Activated T-cell treated with anti-CD3 and anti-CD28 coated beads, Interleukin-2, amount 50 U/mL, for 72 hours (primary cell): ENCODE results near the gene MOK. TPM values are rescaled to one million over a fixed set of nuclear protein-coding genes. Genes with fewer than 3 reads are reported as not detected.
A peak's percentile ranks its signal among the peaks of the same experiment; 100 is the strongest.

Source experiments
- ATAC-seq, 2 donors: fragments of 150-1000 bp; cut with Tn5 transposase; replicated peaks in 1 of 2; 2 replicates each; pipeline ENCODE4 v1.10.0; 2021; ENCODE audit warnings: moderate library complexity in 2 of 2, mild to moderate bottlenecking in 1 of 2
- DNase-seq, 2 donors: peaks; one replicate each; pipeline ENCODE4 v3.0.0; 2021 to 2022; ENCODE audit warnings: mixed read lengths in 1 of 2
- H3K27ac Mint-ChIP-seq: one replicate; pipeline ENCODE4 v1.8.0; 2022; ENCODE audit warnings: mild to moderate bottlenecking, moderate library complexity, mixed read lengths
- H3K27me3 Mint-ChIP-seq: one replicate; pipeline ENCODE4 v1.8.0; 2022; ENCODE audit warnings: low read depth, mixed read lengths
- H3K36me3 Mint-ChIP-seq, 2 donors: one replicate each; pipeline ENCODE4 v1.8.0; 2022; ENCODE audit warnings: mixed read lengths in 2 of 2, mild to moderate bottlenecking in 1 of 2; ENCODE audit not compliant: insufficient read depth in 2 of 2
- H3K4me1 Mint-ChIP-seq: one replicate; pipeline ENCODE4 v1.8.0; 2022; ENCODE audit warnings: low read depth, mixed read lengths
- H3K4me3 Mint-ChIP-seq, 2 donors: one replicate each; pipeline ENCODE4 v1.8.0; 2022; ENCODE audit warnings: mild to moderate bottlenecking in 2 of 2, mixed read lengths in 2 of 2, moderate library complexity in 2 of 2
- H3K9me3 Mint-ChIP-seq, 2 donors: one replicate each; pipeline ENCODE4 v1.8.0; 2022; ENCODE audit warnings: mixed read lengths in 2 of 2
- total RNA-seq, 2 donors: library from RNA; stranded (reverse); gene quantifications; one replicate each; pipeline ENCODE4 v1.2.3, GENCODE V29; 2022

MOK gene
- total RNA-seq, 2 donors from 2014 or later = 2.8 to 5.7 TPM

- Mint-ChIP-seq H3K4me3 (peak overlapping the region in 1 of 2 donors; percentile 25), H3K9me3 (no peaks in the 10 kb centered on the region), H3K27ac (no peak overlapping the region), H3K36me3 (no peaks in the 10 kb centered on the region), H3K4me1 (no peaks in the 10 kb centered on the region), H3K27me3 (no peaks in the 10 kb centered on the region)
- ATAC-seq = peak in 1 of 2 donors; percentile 44
- DNase-seq = no peak
These were observed 40.2 kb downstream of the MOK start for GRCh38 chr14:102264775-102265174.

- no peak for DNase-seq
- Mint-ChIP-seq H3K4me1 (no peaks in the 10 kb centered on the region), H3K27ac (no peak overlapping the region), H3K9me3 (no peaks in the 10 kb centered on the region), H3K36me3 (no peaks in the 10 kb centered on the region), H3K27me3 (no peaks in the 10 kb centered on the region), H3K4me3 (no peak overlapping the region)
- ATAC-seq = peak in 1 of 2 donors; percentile 76
These were observed 40.6 kb downstream of the MOK start for GRCh38 chr14:102264355-102264754.

- no peak for DNase-seq
- Mint-ChIP-seq H3K4me1 (no peaks in the 10 kb centered on the region), H3K4me3 (no peak overlapping the region), H3K27ac (no peak overlapping the region), H3K9me3 (no peaks in the 10 kb centered on the region), H3K36me3 (no peaks in the 10 kb centered on the region), H3K27me3 (no peaks in the 10 kb centered on the region)
- ATAC-seq = no peak
These were observed 42.0 kb downstream of the MOK start for GRCh38 chr14:102262929-102263462.

GRCh38 chr14:102258136-102258535, 46.8 kb downstream of the MOK start:
- Mint-ChIP-seq H3K27ac (no peak overlapping the region), H3K4me1 (no peaks in the 10 kb centered on the region), H3K36me3 (no peaks in the 10 kb centered on the region), H3K27me3 (no peaks in the 10 kb centered on the region), H3K9me3 (no peaks in the 10 kb centered on the region), H3K4me3 (no peak overlapping the region)
- no peak for DNase-seq
- ATAC-seq = no peak

GRCh38 chr14:102256716-102257115, 48.2 kb downstream of the MOK start:
- Mint-ChIP-seq H3K4me1 (no peaks in the 10 kb centered on the region), H3K27ac (no peak overlapping the region), H3K4me3 (no peak overlapping the region), H3K36me3 (no peaks in the 10 kb centered on the region), H3K9me3 (no peaks in the 10 kb centered on the region), H3K27me3 (no peaks in the 10 kb centered on the region)
- no peak for DNase-seq
- no peak for ATAC-seq

- Mint-ChIP-seq H3K4me1 (no peaks in the 10 kb centered on the region), H3K27me3 (no peaks in the 10 kb centered on the region), H3K4me3 (no peak overlapping the region), H3K9me3 (no peaks in the 10 kb centered on the region), H3K36me3 (no peaks in the 10 kb centered on the region), H3K27ac (no peak overlapping the region)
- ATAC-seq = no peak
- no peak for DNase-seq
These were observed 49.4 kb downstream of the MOK start for GRCh38 chr14:102255401-102256190.

GRCh38 chr14:102252834-102253801, 51.8 kb downstream of the MOK start:
- no peaks in the 10 kb centered on the region for H3K4me1 Mint-ChIP-seq
- H3K36me3 Mint-ChIP-seq = no peaks in the 10 kb centered on the region
- ATAC-seq (no peak), DNase-seq (no peak)
- H3K9me3 Mint-ChIP-seq = no peaks in the 10 kb centered on the region
- no peaks in the 10 kb centered on the region for H3K27me3 Mint-ChIP-seq
- H3K27ac Mint-ChIP-seq = no peak overlapping the region
- no peak overlapping the region for H3K4me3 Mint-ChIP-seq

GRCh38 chr14:102251161-102251560, 53.8 kb downstream of the MOK start:
- ATAC-seq (no peak), DNase-seq (no peak)
- Mint-ChIP-seq H3K4me1 (no peaks in the 10 kb centered on the region), H3K36me3 (no peaks in the 10 kb centered on the region), H3K27ac (no peak overlapping the region), H3K4me3 (no peak overlapping the region), H3K27me3 (no peaks in the 10 kb centered on the region), H3K9me3 (no peaks in the 10 kb centered on the region)

- ATAC-seq (no peak), DNase-seq (no peak)
- H3K9me3 Mint-ChIP-seq = no peaks in the 10 kb centered on the region
- no peaks in the 10 kb centered on the region for H3K4me1 Mint-ChIP-seq
- no peak overlapping the region for H3K4me3 Mint-ChIP-seq
- no peaks in the 10 kb centered on the region for H3K36me3 Mint-ChIP-seq
- no peaks in the 10 kb centered on the region for H3K27me3 Mint-ChIP-seq
- H3K27ac Mint-ChIP-seq = no peak overlapping the region
These were observed 54.3 kb downstream of the MOK start for GRCh38 chr14:102250636-102251035.

GRCh38 chr14:102249981-102250380, 55.0 kb downstream of the MOK start:
- Mint-ChIP-seq H3K4me1 (no peaks in the 10 kb centered on the region), H3K36me3 (no peaks in the 10 kb centered on the region), H3K27me3 (no peaks in the 10 kb centered on the region), H3K4me3 (no peak overlapping the region), H3K9me3 (no peaks in the 10 kb centered on the region), H3K27ac (no peak overlapping the region)
- DNase-seq = no peak
- no peak for ATAC-seq

- H3K27me3 Mint-ChIP-seq = no peaks in the 10 kb centered on the region
These were observed 55.9 kb downstream of the MOK start for GRCh38 chr14:102249041-102249440.

GRCh38 chr14:102248121-102248520, 56.8 kb downstream of the MOK start:
- H3K27me3 Mint-ChIP-seq = no peaks in the 10 kb centered on the region
- H3K4me1 Mint-ChIP-seq = no peaks in the 10 kb centered on the region
- H3K9me3 Mint-ChIP-seq = no peaks in the 10 kb centered on the region
- H3K27ac Mint-ChIP-seq = no peak overlapping the region
- no peaks in the 10 kb centered on the region for H3K36me3 Mint-ChIP-seq
- no peak overlapping the region for H3K4me3 Mint-ChIP-seq
- DNase-seq = no peak
- ATAC-seq = no peak

More at GRCh38 chr14:102249041-102249440, 55.9 kb downstream of the MOK start:
- Mint-ChIP-seq H3K27ac (no peak overlapping the region), H3K4me1 (no peaks in the 10 kb centered on the region), H3K4me3 (no peak overlapping the region), H3K9me3 (no peaks in the 10 kb centered on the region), H3K36me3 (no peaks in the 10 kb centered on the region)
- ATAC-seq = no peak
- DNase-seq = no peak

- H3K4me3 Mint-ChIP-seq = no peak overlapping the region
- H3K9me3 Mint-ChIP-seq = no peaks in the 10 kb centered on the region
These were observed 58.9 kb downstream of the MOK start for GRCh38 chr14:102246071-102246470.

More at GRCh38 chr14:102246071-102246470, 58.9 kb downstream of the MOK start:
- Mint-ChIP-seq H3K27ac (no peak overlapping the region), H3K4me1 (no peaks in the 10 kb centered on the region), H3K27me3 (no peaks in the 10 kb centered on the region), H3K36me3 (no peaks in the 10 kb centered on the region)
- ATAC-seq (no peak), DNase-seq (no peak)
